K562 (cell line): ENCODE results near the gene PPP1CB. TPM values are rescaled to one million over a fixed set of nuclear protein-coding genes. Genes with fewer than 3 reads are reported as not detected.
A peak's percentile ranks its signal among the peaks of the same experiment; 100 is the strongest.

ENCODE experiments used
- ASH1L ChIP-seq: fragments of 450-650 bp; IDR thresholded peaks from 2 replicates; pipeline ENCODE4 v1.6.1; 2018; ENCODE audit warnings: borderline replicate concordance, mild to moderate bottlenecking, low read depth; ENCODE audit not compliant: partially characterized antibody
- CBFA2T3 ChIP-seq: fragments of 450-650 bp; IDR thresholded peaks from 2 replicates; pipeline ENCODE4 v1.6.1; 2017
- ESRRB ChIP-seq: fragments of 250-450 bp; sonication (Bioruptor Pico); IDR thresholded peaks from 2 replicates; pipeline ENCODE4 v1.5.0; 2020; ENCODE audit warnings: mild to moderate bottlenecking, moderate library complexity, borderline replicate concordance
- ETS1 ChIP-seq: conservative IDR thresholded peaks from 2 replicates; pipeline ENCODE4 v1.6.1; 2011; ENCODE audit warnings: low read depth, mild to moderate bottlenecking, low read length; ENCODE audit not compliant: control insufficient read depth
- HDAC1 ChIP-seq, 2 experiments: fragments of 450-650 bp; IDR thresholded peaks; 2 replicates each; pipeline ENCODE4 v1.6.1; 2016 to 2017; ENCODE audit warnings: inconsistent platforms in 1 of 2, mild to moderate bottlenecking in 1 of 2, moderate library complexity in 1 of 2
- KLF1 ChIP-seq: fragments of 450-650 bp; IDR thresholded peaks from 2 replicates; pipeline ENCODE4 v1.6.1; 2016; ENCODE audit warnings: missing genetic modification characterization, missing compliant biosample characterization
- MYNN ChIP-seq, 2 experiments: sonication (generic); formaldehyde crosslinking in 1 of 2; IDR thresholded peaks; 2 replicates each; pipeline versions ENCODE4 v1.5.0 to v1.6.1; 2016 to 2020; ENCODE audit warnings: antibody characterized with exemption in 1 of 2, missing genetic modification reagents in 1 of 2
- PHF8 ChIP-seq: fragments of 200-600 bp; sonication (generic); IDR thresholded peaks from 2 replicates; pipeline ENCODE4 v1.6.1; 2012; ENCODE audit warnings: mixed run types, mild to moderate bottlenecking, inconsistent platforms, low read length, moderate library complexity, borderline replicate concordance
- PYGO2 ChIP-seq: fragments of 450-650 bp; IDR thresholded peaks from 2 replicates; pipeline ENCODE4 v1.6.1; 2016; ENCODE audit warnings: mild to moderate bottlenecking, missing genetic modification characterization, moderate library complexity, missing compliant biosample characterization
- SMARCA4 ChIP-seq: fragments of 450-650 bp; IDR thresholded peaks from 2 replicates; pipeline ENCODE4 v1.6.1; 2016
- SRSF7 ChIP-seq: fragments of 200-400 bp; formaldehyde crosslinking; optimal IDR thresholded peaks from 2 replicates; pipeline ENCODE3; 2017; ENCODE audit warnings: mild to moderate bottlenecking, low read depth, low read length
- TAL1 ChIP-seq: fragments of 450-650 bp; IDR thresholded peaks from 2 replicates; pipeline ENCODE4 v1.6.1; 2016; ENCODE audit warnings: mild to moderate bottlenecking
- TSC22D4 ChIP-seq: fragments of 450-650 bp; IDR thresholded peaks from 2 replicates; pipeline ENCODE4 v1.6.1; 2016; ENCODE audit warnings: missing genetic modification characterization, missing biosample characterization, control low read depth
- U2AF1 ChIP-seq: fragments of 200-400 bp; formaldehyde crosslinking; optimal IDR thresholded peaks from 2 replicates; pipeline ENCODE3; 2017; ENCODE audit warnings: mild to moderate bottlenecking, low read depth, low read length, moderate library complexity
- USF1 ChIP-seq: sonication (generic); formaldehyde crosslinking; IDR thresholded peaks from 2 replicates; pipeline ENCODE4 v1.9.0; 2022; ENCODE audit warnings: mild to moderate bottlenecking, missing genetic modification reagents
- ZBTB43 ChIP-seq: sonication (generic); formaldehyde crosslinking; IDR thresholded peaks from 2 replicates; pipeline ENCODE4 v1.8.0; 2023; ENCODE audit warnings: mild to moderate bottlenecking, missing genetic modification reagents
- ZNF146 ChIP-seq: IDR thresholded peaks from one replicate; pipeline ENCODE4 v1.6.1; 2018; ENCODE audit warnings: missing compliant biosample characterization; ENCODE audit not compliant: unreplicated experiment
- ZNF586 ChIP-seq: fragments of 450-650 bp; formaldehyde crosslinking; conservative IDR thresholded peaks from 2 replicates; pipeline ENCODE4 v1.4.0; 2020; ENCODE audit warnings: mild to moderate bottlenecking, moderate library complexity
- ZNF589 ChIP-seq: fragments of 200-800 bp; sonication (Bioruptor generic); IDR thresholded peaks from 2 replicates; pipeline ENCODE4 v1.6.1; 2016; ENCODE audit warnings: low read depth, missing genetic modification characterization, missing compliant biosample characterization
- polyA plus RNA-seq, 8 experiments: library from polyadenylated mRNA; depleted of rRNA in 4 of 8; stranded (reverse) in 5 of 8; unstranded in 3 of 8; fragments of >200 nt; fragmentation: Nextera tagmentation in 2 of 8; fragmentation: Illumina TruSeq in 1 of 8; extraction: Ambion mirVana in 2 of 8; extraction: Trizol in 1 of 8; gene quantifications; 2 replicates each; pipeline versions ENCODE4 v1.2.1 to v1.2.3, GENCODE V29; 2011 to 2014; ENCODE audit warnings: inconsistent platforms in 1 of 8, missing spikeins in 1 of 8
- total RNA-seq, 7 experiments: library from RNA; depleted of rRNA in 6 of 7; stranded (reverse); fragments of >200 nt in 6 of 7; fragmentation: Illumina TruSeq in 2 of 7; extraction: Trizol in 2 of 7; gene quantifications; 2 replicates each; pipeline versions ENCODE4 v1.2.1 to v1.2.3, GENCODE V29; 2011 to 2021; ENCODE audit warnings: low replicate concordance in 1 of 7
- TF ChIP-seq, protein P1 (sequence below): sonication (generic); formaldehyde crosslinking; IDR thresholded peaks from 2 replicates; pipeline ENCODE4 v1.4.0; 2020; ENCODE audit warnings: mild to moderate bottlenecking, missing genetic modification reagents
- TF ChIP-seq, protein P2 (sequence below): fragments of 250-450 bp; sonication (Bioruptor Pico); IDR thresholded peaks from 2 replicates; pipeline ENCODE4 v1.4.0; 2020; ENCODE audit warnings: mild to moderate bottlenecking, moderate library complexity

Gene PPP1CB
- total and polyA plus RNA-seq, 9 of the 15 experiments (the other 6 are each of a cell fraction or from before 2014, with no cell fraction given) = 25.6 to 118 (median 58.9) TPM

DNA sequence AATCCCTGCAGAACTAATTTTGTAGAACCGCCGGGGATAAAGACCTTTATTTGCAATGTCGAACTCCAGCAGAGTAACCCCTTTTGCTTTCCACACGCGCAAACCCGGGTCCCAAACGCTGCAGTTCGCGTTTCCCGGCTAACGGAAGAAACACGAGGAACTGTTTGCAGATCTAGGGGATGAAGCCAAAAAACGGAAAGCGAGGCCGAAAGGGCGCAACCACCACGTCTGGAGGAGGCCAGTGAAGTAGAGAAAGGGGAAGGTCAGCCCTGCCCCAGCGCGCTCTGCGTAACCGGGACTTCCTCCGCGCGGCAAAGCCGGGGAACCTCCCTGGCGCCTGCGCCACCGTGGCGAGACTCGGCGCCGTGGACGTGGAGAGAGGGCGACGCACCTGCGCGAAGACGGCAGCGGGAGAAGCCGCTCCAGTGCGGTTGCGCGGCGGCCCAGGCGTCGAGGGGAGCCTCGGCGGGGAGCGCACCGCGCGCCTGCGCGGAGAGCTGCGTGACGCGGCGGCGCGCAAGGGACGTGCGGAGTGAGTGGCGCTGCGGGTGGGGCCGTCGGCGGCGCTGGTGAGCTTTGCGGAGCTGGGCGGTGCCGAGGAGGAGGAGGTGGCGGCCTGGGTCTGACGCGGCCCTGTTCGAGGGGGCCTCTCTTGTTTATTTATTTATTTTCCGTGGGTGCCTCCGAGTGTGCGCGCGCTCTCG lies at the start of gene PPP1CB (continued):
- TF ChIP-seq ZBTB43 (peak; percentile 85), SMARCA4 (peak; percentile 21; the same call in 1 of the 2 replicates), U2AF1 (no peak), ESRRB (CRISPR knock-in tag) (no peak), ZNF589 (CRISPR knock-in tag) (no peak; the same call in 1 of the 2 replicates), TAL1 (no peak), HDAC1 (IDR thresholded peaks at IDR 0.05) (peak in 1 of 2 experiments; percentile 70; a peak in 1 of 4 replicates), CBFA2T3 (peak; percentile 17; the same call in 1 of the 2 replicates), KLF1 (tag) (peak; percentile 72; the same call in 1 of the 2 replicates), ASH1L (no peak), PYGO2 (no peak), ZNF586 (CRISPR knock-in tag) (0 out of 2 replicates have a peak, but pooled peaks have one; percentile 19), ZNF146 (CRISPR knock-in tag) (no peak), SRSF7 (no peak), TSC22D4 (tag) (no peak), PHF8 (peak; percentile 68; the same call in 1 of the 2 replicates), ETS1 (0 out of 2 replicates have a peak, but pooled peaks have one; percentile 40), MYNN (IDR thresholded peaks at IDR 0.05) (no peak; the same call in 1 of the 2 replicates), MYNN (CRISPR knock-in tag; IDR thresholded peaks at IDR 0.05) (no peak), USF1 (no peak)
- TF ChIP-seq, protein P1, sequence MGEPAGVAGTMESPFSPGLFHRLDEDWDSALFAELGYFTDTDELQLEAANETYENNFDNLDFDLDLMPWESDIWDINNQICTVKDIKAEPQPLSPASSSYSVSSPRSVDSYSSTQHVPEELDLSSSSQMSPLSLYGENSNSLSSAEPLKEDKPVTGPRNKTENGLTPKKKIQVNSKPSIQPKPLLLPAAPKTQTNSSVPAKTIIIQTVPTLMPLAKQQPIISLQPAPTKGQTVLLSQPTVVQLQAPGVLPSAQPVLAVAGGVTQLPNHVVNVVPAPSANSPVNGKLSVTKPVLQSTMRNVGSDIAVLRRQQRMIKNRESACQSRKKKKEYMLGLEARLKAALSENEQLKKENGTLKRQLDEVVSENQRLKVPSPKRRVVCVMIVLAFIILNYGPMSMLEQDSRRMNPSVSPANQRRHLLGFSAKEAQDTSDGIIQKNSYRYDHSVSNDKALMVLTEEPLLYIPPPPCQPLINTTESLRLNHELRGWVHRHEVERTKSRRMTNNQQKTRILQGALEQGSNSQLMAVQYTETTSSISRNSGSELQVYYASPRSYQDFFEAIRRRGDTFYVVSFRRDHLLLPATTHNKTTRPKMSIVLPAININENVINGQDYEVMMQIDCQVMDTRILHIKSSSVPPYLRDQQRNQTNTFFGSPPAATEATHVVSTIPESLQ = no peak; the same call in 1 of the 2 replicates
- TF ChIP-seq, protein P2, sequence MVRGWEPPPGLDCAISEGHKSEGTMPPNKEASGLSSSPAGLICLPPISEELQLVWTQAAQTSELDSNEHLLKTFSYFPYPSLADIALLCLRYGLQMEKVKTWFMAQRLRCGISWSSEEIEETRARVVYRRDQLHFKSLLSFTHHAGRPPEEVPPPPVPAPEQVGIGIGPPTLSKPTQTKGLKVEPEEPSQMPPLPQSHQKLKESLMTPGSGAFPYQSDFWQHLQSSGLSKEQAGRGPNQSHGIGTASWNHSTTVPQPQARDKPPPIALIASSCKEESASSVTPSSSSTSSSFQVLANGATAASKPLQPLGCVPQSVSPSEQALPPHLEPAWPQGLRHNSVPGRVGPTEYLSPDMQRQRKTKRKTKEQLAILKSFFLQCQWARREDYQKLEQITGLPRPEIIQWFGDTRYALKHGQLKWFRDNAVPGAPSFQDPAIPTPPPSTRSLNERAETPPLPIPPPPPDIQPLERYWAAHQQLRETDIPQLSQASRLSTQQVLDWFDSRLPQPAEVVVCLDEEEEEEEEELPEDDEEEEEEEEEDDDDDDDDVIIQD (CRISPR knock-in tag) = no peak
